SIG-M5 (cell line): Measurements from ENCODE around the gene RHOBTB1.
"Not testable (repeated sequence)": the region's sequence is repeated elsewhere in the genome, so short reads cannot be mapped to it uniquely, and the experiment has no call there.

Experiments used
- DNase-seq: peaks from one replicate; lab custom pipeline; 2025; lab: John Stamatoyannopoulos, UW

Gene RHOBTB1

GRCh38 chr10:60863796-60864195 is 80.2 kb downstream of the RHOBTB1 start:
- DNase-seq, result no peak

- no peak for DNase-seq
Measured at GRCh38 chr10:60862517-60862916, 81.5 kb downstream of the RHOBTB1 start.

GRCh38 chr10:60856405-60856804 is 87.6 kb downstream of the RHOBTB1 start:
- DNase-seq, result no peak

GRCh38 chr10:60853637-60854036 is 90.3 kb downstream of the RHOBTB1 start:
- DNase-seq, result no peak

- no peak for DNase-seq
Measured at GRCh38 chr10:60853107-60853506, 90.9 kb downstream of the RHOBTB1 start.

GRCh38 chr10:60849740-60850139 is 94.2 kb downstream of the RHOBTB1 start:
- no peak for DNase-seq

- DNase-seq, result no peak
Measured at GRCh38 chr10:60849217-60849616, 94.8 kb downstream of the RHOBTB1 start.

GRCh38 chr10:60848680-60849079 is 95.3 kb downstream of the RHOBTB1 start:
- DNase-seq, result no peak

- DNase-seq, result no peak
Measured at GRCh38 chr10:60848126-60848525, 95.9 kb downstream of the RHOBTB1 start.

- no peak for DNase-seq
Measured at GRCh38 chr10:60846173-60846572, 97.8 kb downstream of the RHOBTB1 start.

- no peak for DNase-seq
Measured at GRCh38 chr10:60845038-60845437, 98.9 kb downstream of the RHOBTB1 start.

- no peak for DNase-seq
Measured at GRCh38 chr10:60842694-60843093, 101.3 kb downstream of the RHOBTB1 start.

- DNase-seq, result not testable (repeated sequence)
Measured at GRCh38 chr10:60841227-60841626, 102.8 kb downstream of the RHOBTB1 start.

GRCh38 chr10:60835049-60835448 is 108.9 kb downstream of the RHOBTB1 start:
- DNase-seq, result no peak

GRCh38 chr10:60834401-60834800 is 109.6 kb downstream of the RHOBTB1 start:
- no peak for DNase-seq

GRCh38 chr10:60832136-60832535 is 111.8 kb downstream of the RHOBTB1 start:
- not testable (repeated sequence) for DNase-seq

GRCh38 chr10:60828489-60828852 is 115.5 kb downstream of the RHOBTB1 start:
- DNase-seq, result no peak

GRCh38 chr10:60827791-60828488 is 116.0 kb downstream of the RHOBTB1 start:
- DNase-seq, result no peak

GRCh38 chr10:60825520-60825919 is 118.5 kb downstream of the RHOBTB1 start:
- no peak for DNase-seq

- DNase-seq, result no peak
Measured at GRCh38 chr10:60823324-60823723, 120.7 kb downstream of the RHOBTB1 start.

- no peak for DNase-seq
Measured at GRCh38 chr10:60822809-60823208, 121.2 kb downstream of the RHOBTB1 start.

GRCh38 chr10:60821656-60822055 is 122.3 kb downstream of the RHOBTB1 start:
- DNase-seq, result no peak

GRCh38 chr10:60820093-60820754 is 123.8 kb downstream of the RHOBTB1 start:
- no peak for DNase-seq
